Lung (tissue), 12 donors: ENCODE measurements around the gene ZNF22. TPM values are rescaled to one million over a fixed set of nuclear protein-coding genes. Genes with fewer than 3 reads are reported as not detected.

Experiments
- ATAC-seq: fragments of 200-7000 bp; cut with Tn5 transposase; one replicate; pipeline ENCODE4 v1.9.1; 2020; ENCODE audit warnings: moderate number of reproducible peaks; ENCODE audit not compliant: insufficient read depth, low FRiP score
- DNase-seq, 3 donors: peaks; one replicate each; pipeline ENCODE4 v3.0.0-alpha.2; 2013 to 2017
- H3K27ac ChIP-seq, 2 donors: one replicate each; pipeline ENCODE4 v1.5.1; 2013; ENCODE audit warnings: mild to moderate bottlenecking in 2 of 2, moderate library complexity in 2 of 2, control low read depth in 1 of 2, inconsistent platforms in 1 of 2, low read depth in 1 of 2, low read length in 1 of 2
- H3K27me3 ChIP-seq, 3 donors: one replicate each; pipeline ENCODE4 v1.5.1; 2013; ENCODE audit warnings: low read length in 2 of 3; ENCODE audit not compliant: control insufficient read depth in 3 of 3, insufficient read depth in 3 of 3
- H3K36me3 ChIP-seq, 4 donors: one replicate each; pipeline ENCODE4 v1.5.1; 2013; ENCODE audit warnings: low read length in 4 of 4, mild to moderate bottlenecking in 1 of 4, moderate library complexity in 1 of 4; ENCODE audit not compliant: control insufficient read depth in 4 of 4, insufficient read depth in 4 of 4
- H3K4me1 ChIP-seq, 5 donors: one replicate each; pipeline ENCODE4 v1.5.1; 2013; ENCODE audit warnings: low read length in 5 of 5, mild to moderate bottlenecking in 2 of 5, moderate library complexity in 1 of 5; ENCODE audit not compliant: control insufficient read depth in 5 of 5, insufficient read depth in 5 of 5
- H3K4me3 ChIP-seq: one replicate; pipeline ENCODE4 v1.5.1; 2013; ENCODE audit warnings: mild to moderate bottlenecking, control low read depth, moderate library complexity
- H3K9ac ChIP-seq, 2 donors: one replicate each; pipeline ENCODE4 v1.5.1; 2013; ENCODE audit warnings: low read length in 2 of 2, control low read depth in 1 of 2; ENCODE audit not compliant: insufficient read depth in 1 of 2
- H3K9me3 ChIP-seq, 4 donors: one replicate each; pipeline ENCODE4 v1.5.1; 2013; ENCODE audit warnings: low read length in 3 of 4, mild to moderate bottlenecking in 1 of 4, moderate library complexity in 1 of 4; ENCODE audit not compliant: control insufficient read depth in 4 of 4, insufficient read depth in 3 of 4
- WGBS, 2 donors: extraction: QIAGEN DNeasy Blood & Tissue Kit; methylation state at CpG; one replicate each; pipeline ENCODE4 v1.1.7; 2013; 5-methylcytosine and 5-hydroxymethylcytosine counted together
- polyA plus RNA-seq, 2 donors: library from polyadenylated mRNA; stranded (reverse); fragments of 200-250 nt; gene quantifications; one replicate each; pipeline ENCODE4 v1.2.1, GENCODE V29; 2013
- total RNA-seq, 2 donors: library from RNA; depleted of rRNA in 1 of 2; stranded (reverse); fragments of >200 nt in 1 of 2; gene quantifications; one replicate each; pipeline ENCODE4 v1.2.1, GENCODE V29; 2014 to 2021
- TF ChIP-seq, protein P1 (sequence below): IDR thresholded peaks from 2 replicates; pipeline ENCODE4 v1.5.1; 2012; ENCODE audit warnings: mild to moderate bottlenecking; ENCODE audit errors: control extremely low read depth, extremely low read depth
- donor health status: control.
- donor health status: control.
- donor health status: Bipolar disorder and iron deficiency.
- donor health status: healthy.
- donor health status: DM: yes; HTN: yes; CAD: no.

ZNF22 gene
- total and polyA plus RNA-seq, 4 donors = 16.8 to 40.7 (median 18.2) TPM

DNA sequence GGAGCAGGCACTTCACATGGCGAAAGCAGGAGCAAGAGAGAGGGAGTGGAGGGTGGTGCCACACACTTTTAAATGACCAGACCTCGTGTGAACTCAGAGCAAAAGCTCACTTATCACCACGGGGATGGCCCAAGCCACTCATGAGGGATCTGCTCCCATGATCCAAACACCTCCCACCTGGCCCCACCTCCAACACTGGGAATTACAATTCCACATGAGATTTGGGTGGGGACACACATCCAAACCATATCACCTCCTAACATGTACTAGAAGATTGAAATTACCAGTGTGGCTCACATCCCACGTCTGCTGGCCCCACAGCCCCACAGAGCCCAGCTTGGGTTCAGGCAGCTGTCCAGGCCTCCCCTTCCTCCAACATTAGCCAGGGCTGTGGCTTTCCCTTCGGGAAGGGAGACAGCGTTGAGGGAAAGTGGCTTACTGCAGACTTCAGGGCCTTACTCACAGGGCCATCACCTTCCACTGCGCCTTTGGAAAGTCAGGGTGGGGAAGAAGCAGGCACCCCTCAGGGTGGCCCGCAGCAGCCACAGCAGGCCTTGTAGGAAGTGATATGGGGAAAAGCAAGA is 29.8 kb upstream of the ZNF22 start:
- Histone ChIP-seq H3K27ac (peak overlapping the region in 1 of 2 donors; percentile 37), H3K4me3 (no peak overlapping the region), H3K4me1 (peaks cover 8 to 33% (median 23%) of the 10 kb centered on the region in 5 donors), H3K36me3 (peaks cover 0 to 23% (median 0%) of the 10 kb centered on the region in 4 donors), H3K27me3 (no peaks in the 10 kb centered on the region), H3K9me3 (peaks cover 0 to 2% (median 0%) of the 10 kb centered on the region in 4 donors), H3K9ac (no peak overlapping the region)
- ATAC-seq = no peak
- WGBS, 2 donors = 94 to 97% methylated on average over 8 of the region's 8 CpGs
- no peak for DNase-seq
- TF ChIP-seq, protein P1, sequence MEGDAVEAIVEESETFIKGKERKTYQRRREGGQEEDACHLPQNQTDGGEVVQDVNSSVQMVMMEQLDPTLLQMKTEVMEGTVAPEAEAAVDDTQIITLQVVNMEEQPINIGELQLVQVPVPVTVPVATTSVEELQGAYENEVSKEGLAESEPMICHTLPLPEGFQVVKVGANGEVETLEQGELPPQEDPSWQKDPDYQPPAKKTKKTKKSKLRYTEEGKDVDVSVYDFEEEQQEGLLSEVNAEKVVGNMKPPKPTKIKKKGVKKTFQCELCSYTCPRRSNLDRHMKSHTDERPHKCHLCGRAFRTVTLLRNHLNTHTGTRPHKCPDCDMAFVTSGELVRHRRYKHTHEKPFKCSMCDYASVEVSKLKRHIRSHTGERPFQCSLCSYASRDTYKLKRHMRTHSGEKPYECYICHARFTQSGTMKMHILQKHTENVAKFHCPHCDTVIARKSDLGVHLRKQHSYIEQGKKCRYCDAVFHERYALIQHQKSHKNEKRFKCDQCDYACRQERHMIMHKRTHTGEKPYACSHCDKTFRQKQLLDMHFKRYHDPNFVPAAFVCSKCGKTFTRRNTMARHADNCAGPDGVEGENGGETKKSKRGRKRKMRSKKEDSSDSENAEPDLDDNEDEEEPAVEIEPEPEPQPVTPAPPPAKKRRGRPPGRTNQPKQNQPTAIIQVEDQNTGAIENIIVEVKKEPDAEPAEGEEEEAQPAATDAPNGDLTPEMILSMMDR = no peak

DNA sequence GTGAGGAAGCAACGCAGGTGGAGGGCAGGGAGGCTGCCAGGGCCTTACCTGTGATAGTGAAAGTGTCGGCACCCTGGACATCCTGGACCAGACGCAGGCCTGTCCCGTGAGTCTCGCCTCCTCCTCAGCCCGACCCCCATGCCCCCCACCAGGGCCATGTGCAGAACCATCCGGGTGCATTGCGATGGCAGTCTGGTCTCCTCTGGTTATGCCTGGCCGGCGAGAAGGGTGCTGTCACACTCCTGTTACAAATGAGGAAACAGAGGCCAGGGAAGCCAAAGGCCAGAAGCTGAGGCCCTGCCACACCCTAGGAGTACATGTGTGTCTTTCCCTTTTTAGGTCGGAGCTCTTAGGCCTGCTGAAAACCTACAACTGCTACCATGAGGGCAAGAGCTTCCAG is 29.3 kb upstream of the ZNF22 start:
- TF ChIP-seq, protein P1 = no peak
- no peak for ATAC-seq
- Histone ChIP-seq H3K27ac (peak overlapping the region in 1 of 2 donors; percentile 37), H3K4me1 (peaks cover 8 to 33% (median 23%) of the 10 kb centered on the region in 5 donors), H3K4me3 (no peak overlapping the region), H3K36me3 (peaks cover 0 to 23% (median 0%) of the 10 kb centered on the region in 4 donors), H3K27me3 (no peaks in the 10 kb centered on the region), H3K9me3 (peaks cover 0 to 2% (median 0%) of the 10 kb centered on the region in 4 donors), H3K9ac (no peak overlapping the region)
- WGBS, 2 donors = 83 to 87% methylated on average over 11 of the region's 11 CpGs
- DNase-seq = no peak

DNA sequence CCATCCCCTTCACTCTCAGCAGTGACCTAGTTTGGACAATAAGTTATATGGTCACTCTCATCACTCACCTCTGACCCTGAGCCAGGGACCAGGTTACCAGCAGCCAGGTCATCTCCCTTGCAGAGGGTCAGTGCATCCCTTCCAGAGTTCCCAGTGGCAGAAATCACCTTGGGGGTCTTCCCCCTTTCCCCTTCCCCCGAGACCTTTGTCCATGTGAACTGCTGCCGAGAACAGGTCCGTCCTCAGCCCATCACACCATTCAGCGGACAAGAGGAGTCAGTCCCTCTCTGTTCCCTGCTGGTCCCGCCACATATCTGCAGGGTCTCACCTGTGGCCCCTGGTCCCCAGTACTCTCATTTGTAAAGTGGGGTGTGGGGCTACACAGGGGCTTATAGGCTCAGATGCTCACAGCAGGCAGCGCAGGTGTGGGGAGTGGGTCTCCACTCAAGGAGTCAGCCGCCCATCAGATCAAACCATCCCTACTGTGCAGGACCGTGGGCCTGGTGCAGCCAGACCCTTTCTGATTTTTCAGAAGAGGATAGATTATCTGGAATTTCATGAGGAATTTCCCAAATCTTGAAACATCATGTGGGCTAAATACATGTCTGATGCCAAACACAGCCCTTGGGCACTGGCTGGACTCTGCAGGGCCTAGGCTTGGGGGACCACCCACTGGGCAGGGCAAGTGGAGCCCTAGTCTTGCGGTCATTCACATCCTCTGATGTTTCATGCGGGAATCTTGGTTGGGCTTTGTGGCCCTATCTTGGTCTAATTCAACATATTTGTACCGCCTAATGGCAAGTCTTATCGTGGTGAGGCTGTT is 28.6 kb upstream of the ZNF22 start:
- peaks cover 0 to 23% (median 0%) of the 10 kb centered on the region in 4 donors for H3K36me3 ChIP-seq
- H3K4me1 ChIP-seq = peaks cover 8 to 36% (median 27%) of the 10 kb centered on the region in 5 donors
- 97% methylated on average over 12 of the region's 12 CpGs for WGBS, 2 donors
- H3K4me3 ChIP-seq = no peak overlapping the region
- no peak overlapping the region for H3K9ac ChIP-seq
- TF ChIP-seq, protein P1 = no peak
- no peak overlapping the region for H3K27ac ChIP-seq
- DNase-seq = no peak
- H3K27me3 ChIP-seq = no peaks in the 10 kb centered on the region
- peaks cover 0 to 2% (median 0%) of the 10 kb centered on the region in 4 donors for H3K9me3 ChIP-seq
- no peak for ATAC-seq
